Neural progenitor cell (in vitro differentiated cells): ENCODE measurements around the gene GRAMD1B.

Source experiments
- EZH2 ChIP-seq: fragments of 200-600 bp; sonication (generic); IDR thresholded peaks from 2 replicates; pipeline ENCODE4 v1.6.1; 2017; ENCODE audit warnings: antibody characterized with exemption, mild to moderate bottlenecking, moderate library complexity
- EZH2phosphoT487 ChIP-seq: fragments of 200-600 bp; sonication (generic); IDR thresholded peaks from 2 replicates; pipeline ENCODE4 v1.6.1; 2017; ENCODE audit warnings: antibody characterized with exemption

- TF ChIP-seq EZH2, result no peak
- no peak for TF ChIP-seq EZH2phosphoT487
These were observed 105.3 kb downstream of the GRAMD1B start for GRCh38 chr11:123535401-123535800.
